NCI-H2227 (cell line): Measurements from ENCODE around the gene ADH1B.
"Not testable (repeated sequence)": the region's sequence is repeated elsewhere in the genome, so short reads cannot be mapped to it uniquely, and the experiment has no call there.

ENCODE experiments used
- DNase-seq: peaks from one replicate; lab custom pipeline; 2025; ENCODE audit not compliant: unreplicated experiment; lab: John Stamatoyannopoulos, UW

Gene ADH1B

DNA sequence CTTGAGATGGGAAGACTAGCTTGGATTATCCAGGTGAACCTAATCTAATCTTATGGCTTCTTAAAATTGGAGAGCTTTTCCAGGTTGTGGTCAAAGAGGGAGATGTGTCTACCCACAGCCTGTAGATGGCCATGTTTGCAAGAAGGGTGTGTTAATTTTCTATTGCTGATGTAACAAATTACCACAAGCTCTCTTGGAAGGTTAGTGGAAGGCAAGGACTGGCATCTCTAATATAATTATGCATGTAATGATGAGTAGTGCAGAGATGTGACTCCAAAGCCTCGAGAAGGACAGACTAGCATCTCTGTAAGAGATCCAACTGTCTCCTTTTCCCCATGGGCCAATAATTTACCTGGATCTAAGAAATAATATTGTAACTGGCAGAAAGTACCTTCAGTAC, 3.2 kb upstream of the ADH1B start:
- DNase-seq = no peak

DNA sequence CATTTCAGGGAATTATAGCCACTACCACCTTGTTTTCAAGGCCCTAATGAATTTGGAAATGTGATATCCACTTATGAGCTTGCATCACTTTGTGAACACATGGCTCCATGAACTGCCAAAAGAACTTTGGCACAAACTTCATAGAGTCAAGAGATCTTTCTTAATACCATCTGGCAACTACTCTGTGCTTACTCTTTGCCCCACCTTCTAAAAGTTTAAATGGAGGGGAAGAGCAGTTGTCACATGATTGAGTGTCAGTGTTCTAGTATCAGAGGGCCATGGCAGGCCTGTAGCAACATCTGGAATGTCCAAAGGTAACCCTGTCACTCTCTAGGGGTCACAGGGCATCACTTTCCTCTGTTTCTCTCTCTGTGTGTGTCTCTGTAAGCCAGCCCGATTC, 2.6 kb upstream of the ADH1B start:
- DNase-seq = no peak

DNA sequence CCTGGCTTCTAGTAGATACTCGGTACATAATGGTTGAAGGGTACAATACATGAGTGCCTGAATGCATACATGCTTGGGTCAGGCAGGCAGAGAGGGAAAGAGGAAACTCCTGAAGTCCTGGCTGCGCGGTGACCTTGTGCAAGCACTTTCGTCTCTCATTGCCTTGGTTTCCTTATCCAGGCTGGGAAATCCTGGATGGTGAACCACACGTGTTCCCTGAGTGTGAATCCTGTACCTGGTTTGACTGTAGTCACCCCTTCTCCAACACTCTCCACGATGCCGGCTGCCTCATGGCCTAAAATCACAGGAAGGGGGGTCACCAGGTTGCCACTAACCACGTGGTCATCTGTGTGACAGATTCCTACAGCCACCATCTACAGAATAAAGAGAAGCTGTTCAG, 3.4 kb downstream of the ADH1B start:
- DNase-seq = not testable (repeated sequence)

DNA sequence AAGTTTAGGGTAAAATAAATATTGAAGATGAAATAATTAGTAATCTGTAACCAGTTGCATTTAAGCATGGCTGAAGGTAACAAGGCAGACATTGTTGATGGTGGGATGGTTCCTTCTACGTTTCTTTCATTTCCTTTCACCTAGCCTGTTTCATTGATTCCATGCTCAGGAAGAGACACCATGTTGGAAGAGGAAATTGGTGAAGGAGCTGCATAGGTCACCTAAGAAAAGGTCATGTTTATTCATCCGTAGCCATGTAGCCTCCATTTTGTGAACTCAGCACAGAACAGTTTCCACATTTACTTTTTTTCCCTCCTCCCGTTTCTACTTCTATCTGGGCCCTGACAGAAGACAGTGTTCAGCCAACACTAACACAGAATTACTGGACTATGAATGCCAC, 3.8 kb downstream of the ADH1B start:
- no peak for DNase-seq

DNA sequence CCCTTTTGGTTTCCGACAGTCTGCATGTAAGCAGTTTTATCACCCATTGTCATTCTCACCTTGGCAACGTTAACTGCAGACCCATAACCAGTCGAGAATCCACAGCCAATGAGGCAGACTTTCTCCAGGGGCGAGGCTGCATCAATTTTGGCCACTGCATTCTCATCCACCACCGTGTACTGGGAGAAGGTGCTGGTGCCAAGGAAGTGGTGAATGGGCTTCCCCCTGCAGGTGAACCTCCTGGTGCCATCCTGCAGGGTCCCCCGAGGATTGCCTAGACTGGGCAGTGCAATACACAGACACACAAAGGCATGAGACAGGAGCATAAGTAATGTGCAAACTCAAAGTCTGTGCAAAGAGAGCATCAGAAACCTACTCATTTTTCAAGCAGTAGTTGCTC, 5.4 kb downstream of the ADH1B start:
- DNase-seq = no peak

DNA sequence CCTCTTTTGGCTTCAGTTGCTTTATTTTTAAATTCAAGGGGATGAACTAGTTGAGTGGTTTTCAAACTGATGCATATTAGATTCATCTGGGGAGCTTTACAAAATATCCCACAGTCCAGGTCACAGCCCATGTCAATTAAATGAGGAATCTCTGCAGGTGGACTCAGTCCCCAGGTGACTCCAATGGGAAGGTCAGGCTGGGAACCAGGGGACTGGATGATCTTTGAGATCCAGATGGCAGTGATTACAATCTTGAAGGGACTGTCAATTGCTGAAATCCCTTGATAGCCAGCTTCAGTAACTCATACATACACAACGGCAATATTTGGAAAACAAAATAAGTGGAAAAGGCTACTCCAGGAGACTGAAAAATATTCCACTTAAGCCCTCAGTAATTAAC, 7.0 kb downstream of the ADH1B start:
- no peak for DNase-seq

DNA sequence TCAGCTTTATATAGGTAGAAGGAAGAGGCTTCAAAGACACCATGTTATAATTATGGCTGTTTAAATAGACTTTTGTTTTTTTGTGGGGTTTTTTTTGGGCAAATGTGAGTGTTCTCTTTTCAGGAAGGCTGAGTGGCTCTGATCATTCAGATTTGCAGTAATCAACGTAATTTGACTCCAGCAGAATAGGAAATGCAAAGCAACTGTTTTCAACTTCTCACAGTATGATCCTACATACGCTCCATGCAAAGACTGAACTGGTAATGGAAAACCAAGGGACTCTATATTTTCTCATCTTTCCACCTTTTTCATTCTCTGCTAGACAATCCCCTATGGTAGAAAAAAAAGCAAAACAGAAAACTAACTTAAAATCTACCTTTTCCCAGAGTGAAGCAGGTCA, 10.8 kb downstream of the ADH1B start:
- no peak for DNase-seq

DNA sequence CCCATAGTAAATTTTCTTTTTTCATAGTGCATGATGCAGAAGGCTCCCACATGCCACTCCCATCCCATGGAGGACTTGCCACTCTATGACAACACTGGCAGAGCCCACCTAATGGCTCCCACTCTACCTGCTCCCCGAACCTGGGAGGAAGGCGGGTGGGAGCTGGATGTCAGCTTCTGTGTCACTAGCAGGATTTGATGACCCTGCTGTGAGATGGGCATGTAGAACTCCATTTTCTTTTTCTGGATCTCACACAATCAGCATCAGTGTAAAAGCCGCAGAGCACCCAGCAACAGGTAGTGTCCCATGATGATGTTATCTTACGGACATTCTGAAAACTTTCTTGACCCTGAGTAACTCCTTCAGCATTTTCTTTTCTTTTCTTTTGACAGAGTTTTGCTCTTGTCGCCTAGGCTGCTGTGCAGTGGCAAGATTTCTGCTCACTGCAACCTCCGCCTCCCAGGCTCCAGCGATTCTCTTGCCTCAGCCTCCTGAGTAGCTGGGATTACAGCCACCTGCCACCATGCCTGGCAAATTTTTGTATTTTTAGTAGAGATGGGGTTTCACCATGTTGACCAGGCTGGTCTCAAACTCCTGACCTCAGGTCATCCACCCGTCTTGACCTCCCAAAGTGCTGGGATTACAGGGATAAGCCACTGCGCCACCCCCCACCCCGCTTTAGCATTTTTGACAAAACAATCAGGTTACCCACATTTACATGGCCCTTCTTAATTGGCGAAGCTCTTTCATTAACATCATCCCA, 15.4 kb downstream of the ADH1B start:
- no peak for DNase-seq

DNA sequence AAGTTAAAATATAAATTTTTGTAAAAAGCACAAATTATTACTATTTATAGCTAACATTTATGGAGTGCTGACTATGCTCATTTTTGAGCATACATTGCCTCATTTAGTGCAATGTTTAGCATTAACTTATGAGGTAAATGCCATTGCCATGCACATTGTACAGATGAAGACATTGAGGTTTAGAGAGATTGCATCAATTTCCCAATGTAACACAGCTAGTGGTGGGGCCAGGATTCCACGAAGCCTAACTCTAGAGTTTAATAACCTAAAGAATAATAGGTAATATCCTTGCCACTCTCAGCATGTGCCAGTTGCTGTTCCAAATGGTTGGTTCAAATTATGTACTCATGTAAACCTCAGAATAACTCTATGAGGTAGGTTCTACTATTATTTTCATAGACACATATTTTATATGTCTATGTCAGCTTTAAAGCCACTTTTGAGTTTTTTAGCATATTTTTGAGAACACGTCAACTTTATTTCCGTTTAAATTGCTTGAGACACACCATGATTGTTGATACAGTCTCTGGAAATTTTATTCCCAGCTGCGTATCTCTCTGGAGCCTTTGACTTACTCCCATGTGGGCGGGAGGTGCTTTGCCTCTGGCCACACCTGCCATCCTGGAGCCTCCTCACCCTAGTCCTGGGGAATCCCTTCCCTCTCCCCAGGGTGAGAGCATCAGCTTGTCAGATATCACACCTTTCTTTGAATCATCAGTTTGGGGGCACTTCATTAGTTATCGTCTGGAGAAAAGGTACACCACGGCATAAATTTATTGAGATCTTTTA, 19.6 kb downstream of the ADH1B start:
- DNase-seq = no peak

DNA sequence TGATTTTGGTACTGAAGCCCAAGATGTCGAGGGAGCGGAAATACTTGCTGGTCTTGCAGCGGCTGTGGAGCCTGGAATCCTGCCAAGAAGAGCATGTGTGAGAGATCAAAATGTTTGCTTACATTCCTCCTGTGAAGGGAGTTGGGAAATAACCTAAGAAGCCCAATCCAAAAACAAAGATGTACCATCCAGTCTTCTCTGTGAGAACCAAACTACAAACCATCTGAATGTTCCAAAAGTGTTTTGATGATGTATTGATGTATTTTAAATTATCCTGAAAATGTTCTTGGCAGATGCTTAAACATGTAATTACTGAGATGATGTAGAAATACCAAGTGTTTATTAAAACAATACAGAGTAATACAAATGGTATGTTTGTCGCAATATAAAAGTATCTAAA, 20.3 kb downstream of the ADH1B start:
- DNase-seq = no peak

DNA sequence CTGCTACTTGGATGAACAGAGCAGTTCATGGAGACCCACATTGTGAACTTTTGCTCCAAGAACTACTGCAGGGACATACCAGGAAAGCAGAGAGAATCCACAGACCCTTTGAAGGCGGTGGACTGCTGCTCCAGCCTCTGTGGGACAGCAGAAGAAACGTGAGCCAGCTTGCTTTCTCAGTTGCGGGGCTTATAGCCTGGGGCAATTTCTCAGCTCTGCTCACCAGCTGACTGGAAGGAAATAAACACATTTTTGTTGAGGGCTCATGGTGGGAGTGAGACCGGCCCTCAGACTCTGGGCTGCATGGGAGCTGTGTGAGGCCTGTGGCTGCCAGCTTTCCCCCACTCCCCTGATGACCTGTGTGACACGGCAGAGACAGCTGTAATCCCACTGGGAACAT, 27.8 kb downstream of the ADH1B start:
- no peak for DNase-seq

DNA sequence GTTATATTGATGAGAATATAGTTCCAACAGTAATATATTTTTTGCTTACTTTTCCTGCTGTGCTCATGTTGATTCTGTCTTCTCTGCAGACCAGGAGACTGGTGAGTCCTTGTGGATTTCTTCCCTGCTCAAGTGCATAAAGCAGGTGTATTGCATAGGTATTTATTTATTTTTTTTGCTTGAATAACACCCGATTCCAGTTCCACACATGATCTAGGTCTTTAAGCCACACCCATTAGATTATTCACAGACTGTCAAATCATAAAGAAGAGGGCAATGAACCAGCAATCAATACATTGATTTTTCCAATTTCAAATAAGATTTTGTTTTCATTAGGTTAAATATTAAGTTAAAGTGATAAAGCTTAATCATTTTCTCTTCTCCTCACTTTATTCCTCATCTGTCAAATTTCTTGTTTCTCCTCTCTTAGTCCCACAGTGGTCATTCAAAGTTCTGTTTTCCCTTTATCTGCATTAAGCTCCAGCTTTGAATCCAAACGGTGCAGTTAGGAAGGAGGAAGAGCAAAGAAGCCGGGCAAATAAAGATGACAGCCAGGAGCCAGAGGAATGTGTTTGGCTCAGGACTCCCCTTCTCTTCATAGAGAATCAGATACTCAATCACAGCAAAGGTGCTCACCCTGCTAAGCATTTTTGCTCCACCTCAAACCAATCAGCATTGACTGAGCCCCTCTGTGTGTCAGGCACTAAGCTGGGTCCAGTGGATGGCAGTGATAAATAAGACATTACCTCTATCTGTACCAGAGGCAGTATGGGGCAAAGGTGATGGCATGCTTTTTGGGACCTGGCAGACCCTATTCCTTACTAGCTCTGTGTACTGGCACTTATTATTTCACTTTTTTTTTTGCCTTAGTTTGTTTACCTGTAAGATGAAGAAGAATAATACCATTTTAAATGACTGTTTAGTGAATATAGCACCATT, 30.1 kb downstream of the ADH1B start, which contains the start of gene ADH1A:
ADH1A (minus strand) TSS at position 138 of the 939 bp plus-strand sequence; CDS start at position 67, 71 bp downstream.
- DNase-seq = no peak

DNA sequence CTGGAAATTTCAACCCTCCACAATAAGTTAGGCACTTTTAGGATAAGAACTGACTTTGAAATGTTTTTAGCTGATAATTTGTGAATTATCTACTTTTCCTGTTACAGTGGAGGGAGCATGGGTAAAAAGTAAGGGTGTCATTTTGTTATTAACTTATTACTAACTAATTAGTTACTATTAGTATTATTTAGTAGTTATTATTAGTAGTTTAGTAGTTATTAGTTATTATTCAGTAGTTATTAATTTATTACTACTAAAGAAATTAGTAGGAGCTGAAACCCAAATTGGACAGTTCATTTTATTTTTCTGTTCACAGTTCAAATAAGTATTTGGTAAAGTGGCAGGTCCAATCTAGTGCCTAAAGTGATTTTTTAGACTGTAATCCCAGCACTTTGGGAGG, 35.8 kb downstream of the ADH1B start:
- DNase-seq = no peak

DNA sequence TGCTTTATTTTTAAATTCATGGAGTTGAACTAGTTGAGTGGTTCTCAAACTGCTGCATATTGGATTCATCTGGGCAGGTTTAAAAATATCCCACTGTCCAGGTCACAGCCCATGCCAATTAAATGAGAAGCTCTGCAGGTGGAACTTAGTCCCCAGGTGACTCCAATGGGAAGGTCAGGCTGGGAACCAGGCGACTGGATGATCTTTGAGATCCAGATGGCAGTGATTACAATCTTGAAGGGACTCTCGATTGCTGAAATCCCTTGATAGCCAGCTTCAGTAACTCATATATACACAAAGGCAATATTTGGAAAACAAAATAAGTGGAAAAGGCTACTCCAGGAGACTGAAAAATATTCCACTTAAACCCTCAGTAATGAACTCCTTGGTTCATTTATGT, 38.5 kb downstream of the ADH1B start:
- no peak for DNase-seq

DNA sequence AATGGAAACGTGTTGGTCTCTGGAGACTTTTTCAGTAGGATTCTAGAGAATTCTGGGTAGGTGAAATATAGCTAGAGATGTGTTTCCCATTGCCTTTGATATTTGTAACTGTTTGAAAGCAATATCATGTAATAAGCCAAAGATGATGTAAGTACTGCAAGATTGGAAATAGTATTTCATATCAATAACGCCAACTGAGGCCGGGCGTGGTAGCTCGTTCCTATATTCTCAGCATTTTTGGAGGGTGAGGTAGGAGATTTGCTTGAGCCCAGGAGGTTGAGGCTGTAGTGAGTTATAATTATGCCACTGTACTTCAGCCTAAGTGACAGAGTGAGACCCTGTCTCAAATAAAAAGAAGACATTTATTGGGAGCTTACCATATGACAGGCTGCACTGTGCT, 39.9 kb downstream of the ADH1B start:
- no peak for DNase-seq

DNA sequence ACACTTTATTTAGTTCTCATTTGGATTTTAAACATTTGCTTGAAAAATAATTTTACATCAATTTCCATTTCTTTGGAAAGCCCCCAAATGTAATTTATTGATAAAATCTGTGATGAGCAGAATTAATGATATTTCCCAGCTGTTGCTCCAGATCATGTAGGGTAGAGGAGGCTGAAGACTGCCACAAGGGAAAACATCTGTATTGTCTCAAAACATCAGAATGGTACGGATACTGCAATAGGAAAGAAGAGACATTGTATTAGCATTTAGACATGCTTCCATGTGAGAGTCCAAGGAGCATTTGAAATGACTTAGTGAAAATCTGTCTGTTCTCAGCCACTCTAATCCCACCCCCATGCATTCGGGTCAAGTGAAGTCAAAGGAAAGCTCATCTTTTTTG, 44.8 kb downstream of the ADH1B start:
- DNase-seq = no peak

DNA sequence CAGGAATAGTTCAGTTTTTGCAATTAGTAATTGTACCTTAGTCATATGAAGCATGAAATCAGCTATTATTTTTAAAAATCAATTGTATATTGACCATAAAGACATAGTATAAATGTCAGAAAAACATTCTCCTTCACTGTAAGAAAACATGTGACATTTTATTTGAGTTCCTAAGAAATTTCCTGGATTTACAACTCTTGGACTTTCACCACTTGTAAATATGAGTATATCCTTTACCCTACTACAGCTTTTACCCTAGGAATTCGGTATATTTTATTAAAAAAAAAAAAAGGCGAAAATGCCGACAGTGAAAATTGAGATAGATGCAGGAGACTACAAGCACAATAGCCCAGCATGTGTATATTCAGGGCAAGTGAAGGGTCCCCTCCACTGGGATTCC, 45.3 kb downstream of the ADH1B start:
- DNase-seq = no peak

DNA sequence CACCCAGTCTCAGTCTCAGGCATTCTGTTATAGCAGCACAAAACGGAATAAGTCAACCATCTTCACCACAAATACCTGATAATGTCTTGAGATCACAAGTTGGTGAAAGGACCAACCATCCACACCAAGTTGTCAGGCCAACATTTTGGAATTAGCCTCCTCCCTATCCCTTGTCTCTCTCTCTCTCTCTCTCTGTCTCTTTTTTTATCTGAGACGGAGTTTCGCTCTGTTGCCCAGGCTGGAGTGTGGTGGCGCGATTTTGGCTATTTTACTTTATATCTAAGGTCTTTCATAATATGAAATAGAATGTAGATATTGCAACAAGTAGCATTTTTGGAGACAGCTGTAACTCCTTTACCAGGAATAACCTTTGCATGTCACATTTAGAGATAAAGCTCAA, 46.2 kb downstream of the ADH1B start:
- DNase-seq = no peak

DNA sequence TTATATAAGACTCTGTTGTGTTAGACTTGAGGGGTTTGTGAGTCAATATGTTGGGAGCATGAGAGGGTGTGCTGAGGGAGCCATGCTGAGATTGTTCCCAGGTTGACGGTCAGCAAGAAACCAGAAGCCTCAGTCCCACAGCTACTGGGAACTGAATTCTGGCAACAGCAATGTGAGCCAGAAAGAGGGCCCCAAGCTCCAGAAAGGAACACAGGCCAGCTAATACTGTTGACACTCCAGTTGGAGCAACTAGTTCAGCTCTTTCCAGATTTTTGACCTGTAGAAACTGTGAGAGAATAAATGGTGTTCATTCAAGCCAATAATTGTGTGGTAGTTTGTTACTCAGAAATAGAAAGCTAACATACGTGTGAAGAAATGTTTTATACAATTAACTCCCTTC, 47.5 kb downstream of the ADH1B start:
- no peak for DNase-seq

DNA sequence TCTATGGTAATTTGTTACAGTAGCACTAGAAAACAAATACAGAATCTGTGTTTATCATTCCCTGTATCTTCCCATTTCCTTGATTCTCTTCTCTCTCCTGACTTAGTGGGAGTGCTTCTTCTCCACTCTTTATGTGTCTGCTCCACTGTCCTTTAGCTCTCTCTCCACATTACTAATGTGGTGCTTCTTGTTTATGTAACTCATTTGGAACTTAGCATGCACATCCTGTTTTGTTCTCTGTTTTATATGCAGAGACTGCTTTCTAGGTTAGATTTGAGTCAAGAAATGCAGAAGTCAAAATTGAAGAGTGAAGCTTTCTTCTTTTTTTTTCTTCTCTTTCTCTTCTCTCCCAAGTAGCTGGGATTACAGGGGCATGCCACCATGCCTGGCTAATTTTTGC, 56.3 kb downstream of the ADH1B start:
- no peak for DNase-seq
